Measurements from ENCODE around the gene CACNG1.
A peak's percentile ranks its signal among the peaks of the same experiment; 100 is the strongest.

Gene CACNG1

DNA sequence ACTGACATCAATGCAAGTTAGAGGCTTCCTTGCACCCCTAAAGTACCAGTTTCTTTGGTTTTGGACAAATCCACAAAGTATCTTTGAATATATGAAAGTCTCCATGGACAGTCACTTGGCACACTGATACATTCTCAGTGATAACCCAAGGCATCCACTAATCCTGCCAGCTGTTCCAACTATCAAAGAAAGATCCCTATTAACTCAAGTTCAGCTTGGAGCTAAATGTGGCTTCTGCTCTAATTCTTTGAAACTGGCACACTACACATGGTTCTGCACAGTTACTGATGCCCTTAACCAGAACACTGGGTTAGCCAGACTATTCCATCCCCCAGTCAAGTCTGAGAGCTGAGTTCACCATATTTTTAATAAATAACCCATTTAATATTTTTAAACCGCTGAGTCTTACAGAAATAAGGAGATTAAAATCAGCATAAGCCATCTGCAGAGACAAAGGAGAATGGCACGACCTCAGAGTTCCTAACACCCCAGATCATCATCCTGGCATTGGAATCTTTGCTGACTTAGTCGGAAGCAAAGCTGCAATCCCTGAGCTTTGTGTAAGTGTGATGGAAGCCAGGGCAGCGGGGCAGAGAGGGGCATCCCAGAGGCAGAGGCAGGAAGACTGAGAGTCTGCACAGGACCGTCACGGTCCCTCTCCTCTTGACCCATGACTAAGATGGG is 6.3 kb downstream of the CACNG1 start:
- DNase-seq (ENCODE audit: insufficient read length, low spot score) (no peak), FAIRE-seq (no peak)

GRCh38 chr17:67051155-67051538 is 6.8 kb downstream of the CACNG1 start:
- FAIRE-seq, result no peak
- DNase-seq (ENCODE audit: insufficient read length, low spot score), result no peak

DNA sequence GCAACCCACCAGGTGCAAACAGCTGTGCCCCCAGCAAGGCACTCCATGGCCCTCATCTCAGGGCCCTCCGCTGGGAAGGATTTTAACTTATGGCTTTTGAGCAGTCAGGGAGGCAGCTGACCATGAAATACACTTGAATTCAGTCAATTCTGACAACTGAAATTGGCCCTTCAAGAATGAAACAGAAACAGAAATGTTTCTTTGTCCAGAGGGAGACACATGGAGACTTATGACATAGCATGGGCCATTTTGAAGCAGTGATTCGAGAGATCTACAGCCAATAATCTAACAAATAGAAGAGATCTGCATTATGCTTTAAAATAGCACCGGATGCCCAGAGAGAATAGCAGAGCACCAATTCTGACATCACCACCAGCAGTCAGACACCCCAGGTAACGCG is 7.5 kb downstream of the CACNG1 start:
- no peak for DNase-seq (ENCODE audit: insufficient read length, low spot score)

DNA sequence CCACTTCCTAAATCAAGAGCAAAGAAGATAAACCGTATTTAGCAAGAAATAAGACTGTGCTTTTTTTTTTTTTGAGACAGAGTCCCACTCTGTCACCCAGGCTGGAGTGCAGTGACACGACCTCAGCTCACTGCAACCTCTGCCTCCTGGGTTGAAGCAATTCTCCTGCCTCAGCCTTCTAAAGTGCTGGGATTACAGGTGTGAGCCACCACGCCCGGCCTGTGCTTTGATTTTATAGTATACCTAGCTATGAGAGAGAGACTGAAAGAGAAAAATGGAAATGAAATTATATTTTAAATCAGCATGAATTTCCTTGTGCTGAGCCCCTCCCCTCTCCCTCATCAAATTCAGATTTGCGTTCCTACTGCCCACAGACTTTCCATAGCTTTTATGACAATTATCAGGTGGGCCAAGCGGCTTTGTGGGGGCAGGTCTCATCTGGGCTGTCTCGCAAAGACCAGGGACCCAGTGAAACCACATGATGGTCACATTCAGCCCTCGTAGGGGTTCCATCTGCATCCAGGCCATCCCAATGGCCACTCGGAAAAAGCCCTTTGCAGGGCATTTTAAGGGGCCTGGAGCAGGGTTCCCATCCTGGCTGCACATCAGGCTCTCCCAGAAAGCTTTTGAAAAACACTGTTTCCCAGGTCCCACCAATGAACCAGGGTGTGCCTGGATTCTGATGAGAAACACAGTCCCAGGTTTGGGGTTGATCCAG is 8.5 kb downstream of the CACNG1 start:
- DNase-seq (ENCODE audit: insufficient read length, low spot score) (no peak), FAIRE-seq (no peak)

More for the DNA sequence above, 7.5 kb downstream of the CACNG1 start:
- FAIRE-seq, result no peak

DNA sequence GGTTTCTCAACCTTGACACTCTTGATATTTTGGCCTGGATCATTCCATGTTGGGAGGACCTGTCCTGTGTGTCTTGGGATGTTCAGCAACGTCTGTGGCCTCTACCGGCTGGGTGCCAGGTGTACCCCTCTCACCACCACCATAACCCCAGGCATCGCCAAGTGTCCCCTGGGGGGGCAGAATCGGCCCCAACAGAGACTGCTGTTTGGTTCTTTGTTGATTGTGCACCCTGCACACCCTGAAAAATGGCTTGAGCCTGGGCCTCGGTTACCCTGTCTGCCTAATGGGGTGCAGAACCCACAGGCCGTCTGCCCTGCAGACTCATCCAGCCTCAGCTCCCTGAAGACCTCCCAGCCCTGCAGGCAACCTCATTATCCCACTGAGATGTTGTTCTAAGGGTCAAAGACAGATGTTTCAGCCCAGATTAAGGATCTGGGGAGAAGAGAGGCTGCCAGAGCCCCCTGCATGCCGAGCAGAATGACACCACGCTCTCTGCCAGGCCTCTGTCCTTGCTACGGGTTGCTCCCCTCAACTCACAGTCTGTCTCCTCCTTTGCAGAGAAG is 9.2 kb downstream of the CACNG1 start:
- DNase-seq (ENCODE audit: insufficient read length, low spot score) (no peak), FAIRE-seq (no peak)

- DNase-seq (ENCODE audit: insufficient read length, low spot score), result no peak
- FAIRE-seq, result no peak
Observed at GRCh38 chr17:67054011-67054591, 9.7 kb downstream of the CACNG1 start.

DNA sequence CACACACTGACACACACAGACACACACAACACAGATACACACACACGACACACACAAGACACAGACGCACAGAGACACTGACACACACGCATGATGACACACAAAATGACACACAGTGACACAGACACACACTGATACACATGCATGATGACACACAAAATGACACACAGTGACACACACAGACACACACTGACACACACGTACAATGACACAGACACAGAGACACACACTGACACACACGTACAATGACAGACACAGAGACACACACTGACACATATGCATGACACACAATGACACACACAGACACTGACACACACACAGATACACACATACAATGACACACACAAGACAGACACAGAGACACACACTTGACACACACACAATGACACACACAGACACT is 10.3 kb downstream of the CACNG1 start:
- no peak for DNase-seq (ENCODE audit: insufficient read length, low spot score)
- FAIRE-seq, result peak; percentile 100

DNA sequence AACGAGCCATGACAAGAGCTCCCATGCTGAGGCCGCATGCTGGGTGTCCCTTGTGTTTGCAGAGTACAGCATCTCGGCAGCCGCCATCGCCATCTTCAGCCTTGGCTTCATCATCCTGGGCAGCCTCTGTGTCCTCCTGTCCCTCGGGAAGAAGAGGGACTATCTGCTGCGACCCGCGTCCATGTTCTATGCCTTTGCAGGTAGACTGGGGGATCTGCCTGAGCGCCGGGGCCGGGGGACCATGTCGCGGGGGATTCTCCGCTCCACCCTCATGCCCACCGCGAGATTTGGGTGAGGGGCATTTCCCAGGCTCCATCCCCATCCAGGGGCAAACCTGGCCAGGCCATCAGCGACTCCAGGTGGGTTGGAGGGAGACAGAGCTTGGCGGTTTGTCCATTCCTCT is 10.7 kb downstream of the CACNG1 start:
- DNase-seq (ENCODE audit: insufficient read length, low spot score) (no peak), FAIRE-seq (no peak)

DNA sequence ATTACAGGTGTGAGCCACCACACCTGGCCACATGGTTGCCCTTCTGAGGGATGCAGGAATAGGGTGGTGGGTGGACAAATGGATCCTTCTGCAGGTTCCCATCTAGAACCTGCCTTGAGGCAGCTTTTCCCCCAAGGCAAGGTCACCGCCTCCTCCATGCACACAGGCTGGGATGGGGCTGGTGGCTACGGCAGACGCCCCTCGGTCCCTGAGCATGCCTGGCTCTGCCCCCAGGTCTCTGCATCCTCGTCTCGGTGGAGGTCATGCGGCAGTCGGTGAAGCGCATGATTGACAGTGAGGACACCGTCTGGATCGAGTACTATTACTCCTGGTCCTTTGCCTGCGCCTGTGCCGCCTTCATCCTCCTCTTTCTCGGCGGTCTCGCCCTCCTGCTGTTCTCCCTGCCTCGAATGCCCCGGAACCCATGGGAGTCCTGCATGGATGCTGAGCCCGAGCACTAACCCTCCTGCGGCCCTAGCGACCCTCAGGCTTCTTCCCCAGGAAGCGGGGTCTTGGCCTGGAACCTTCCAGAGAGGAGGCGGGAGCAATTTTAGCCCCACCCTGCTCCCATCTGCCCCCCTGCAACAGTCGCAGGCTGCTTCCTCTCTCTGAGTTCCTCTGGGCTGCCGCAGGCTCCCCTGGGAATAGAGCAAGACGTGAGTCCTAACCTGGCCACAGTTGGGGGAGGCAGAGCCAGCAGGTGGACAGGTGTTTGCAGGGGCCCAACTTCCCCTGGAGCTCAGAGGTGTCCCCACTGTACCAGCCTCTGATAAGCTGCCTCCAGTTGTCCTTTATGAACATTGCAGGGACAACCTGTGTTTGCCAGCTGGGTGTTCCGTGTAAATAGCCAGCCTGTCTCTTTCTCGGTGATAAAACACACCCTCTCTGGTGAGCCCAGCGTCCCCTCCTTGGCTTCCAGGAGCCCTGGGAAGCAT is 11.7 kb downstream of the CACNG1 start:
- DNase-seq (ENCODE audit: insufficient read length, low spot score) (no peak), FAIRE-seq (no peak)

GRCh38 chr17:67056746-67057490 is 12.6 kb downstream of the CACNG1 start:
- FAIRE-seq (no peak), DNase-seq (ENCODE audit: insufficient read length, low spot score) (no peak)

DNA sequence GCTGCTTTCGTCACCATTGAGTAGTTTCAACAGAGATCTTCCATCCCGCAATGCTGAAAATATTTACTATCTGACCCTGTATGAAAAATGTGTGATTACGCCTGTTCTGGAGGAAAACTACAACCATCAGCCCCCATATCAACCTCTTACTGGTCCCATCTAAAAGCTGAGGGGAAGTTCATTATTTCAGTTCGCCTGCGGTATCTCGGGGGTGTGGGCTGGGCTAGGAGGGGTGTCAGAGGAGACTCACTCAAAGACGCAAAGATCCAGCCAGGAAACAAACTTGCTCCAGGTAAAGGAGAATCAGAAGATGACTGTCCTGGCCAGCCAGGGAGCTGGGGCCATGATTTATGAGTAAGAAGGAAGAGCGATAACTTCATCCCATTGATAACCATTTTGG is 13.7 kb downstream of the CACNG1 start:
- no peak for FAIRE-seq
- DNase-seq (ENCODE audit: insufficient read length, low spot score), result no peak

- DNase-seq (ENCODE audit: insufficient read length, low spot score) (no peak), FAIRE-seq (no peak)
Observed at GRCh38 chr17:67059372-67059771, 15.0 kb downstream of the CACNG1 start.

GRCh38 chr17:67063141-67063540 is 18.8 kb downstream of the CACNG1 start:
- FAIRE-seq (no peak), DNase-seq (ENCODE audit: insufficient read length, low spot score) (no peak)

DNA sequence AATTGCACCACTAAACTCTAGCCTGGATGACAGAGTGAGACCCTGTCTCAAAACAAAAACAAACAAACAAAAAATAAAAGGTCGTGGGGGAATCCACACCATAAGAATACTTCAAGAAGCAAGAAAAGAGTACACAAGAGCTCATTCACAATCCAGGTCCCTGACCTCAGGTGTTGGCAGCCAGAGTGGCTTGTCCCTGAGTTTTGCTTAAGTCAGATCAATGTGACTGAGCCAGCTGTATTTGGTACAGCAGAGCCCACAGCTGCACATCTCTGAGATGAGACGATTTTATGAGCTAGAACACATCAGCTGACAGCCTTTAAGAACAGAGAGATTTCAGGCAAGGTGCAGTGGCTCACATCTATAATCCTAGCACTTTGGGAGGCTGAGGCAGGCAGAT is 22.4 kb downstream of the CACNG1 start:
- FAIRE-seq (no peak), DNase-seq (ENCODE audit: insufficient read length, low spot score) (no peak)

- peak; percentile 55 for FAIRE-seq
- no peak for DNase-seq (ENCODE audit: insufficient read length, low spot score)
Observed at GRCh38 chr17:67067571-67068482, 23.5 kb downstream of the CACNG1 start.

DNA sequence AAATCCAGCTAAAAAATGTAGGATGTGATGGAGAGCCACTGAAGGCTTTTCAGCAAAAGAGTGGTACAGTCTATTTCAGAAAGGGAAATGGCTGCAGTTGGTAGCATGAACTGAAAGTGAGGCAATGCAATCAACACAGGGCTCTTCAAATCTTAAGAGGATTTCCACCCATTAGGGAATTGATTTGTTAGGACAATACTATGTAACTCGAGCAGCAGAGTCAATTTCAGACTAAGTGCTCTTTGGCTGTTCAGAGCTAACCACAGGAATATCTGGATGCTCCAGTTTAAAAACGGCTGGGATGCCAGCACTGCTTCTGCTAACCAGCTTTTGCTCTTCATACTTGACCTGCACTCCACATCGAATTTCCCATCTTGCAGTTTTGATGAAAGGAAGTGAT is 24.6 kb downstream of the CACNG1 start:
- FAIRE-seq (peak; percentile 13), DNase-seq (ENCODE audit: insufficient read length, low spot score) (no peak)

DNA sequence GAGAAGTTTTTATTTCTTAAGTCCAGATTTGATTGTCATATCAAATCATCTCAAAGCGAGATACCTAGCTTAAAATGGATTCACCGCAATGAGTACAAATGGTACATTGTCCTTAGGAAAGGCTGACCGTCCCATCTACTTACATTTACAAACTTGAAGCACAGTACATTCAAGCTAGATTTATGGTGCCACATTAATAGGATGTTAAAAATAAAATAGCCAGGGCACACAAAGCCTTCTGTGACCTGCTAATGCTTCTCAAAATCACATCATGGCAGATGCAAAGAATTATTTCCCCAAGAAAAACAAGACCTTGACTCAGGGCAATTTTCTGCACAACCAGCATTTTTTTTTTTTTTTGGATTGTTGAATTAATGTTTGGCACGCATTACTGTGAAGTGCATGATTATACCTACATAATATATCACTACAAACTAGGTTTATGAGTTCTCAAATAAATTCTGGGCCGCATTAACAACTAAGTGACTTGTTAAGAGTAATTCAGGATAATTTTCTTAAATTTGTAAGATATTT is 25.3 kb downstream of the CACNG1 start:
- FAIRE-seq, result no peak
- DNase-seq (ENCODE audit: insufficient read length, low spot score), result no peak

DNA sequence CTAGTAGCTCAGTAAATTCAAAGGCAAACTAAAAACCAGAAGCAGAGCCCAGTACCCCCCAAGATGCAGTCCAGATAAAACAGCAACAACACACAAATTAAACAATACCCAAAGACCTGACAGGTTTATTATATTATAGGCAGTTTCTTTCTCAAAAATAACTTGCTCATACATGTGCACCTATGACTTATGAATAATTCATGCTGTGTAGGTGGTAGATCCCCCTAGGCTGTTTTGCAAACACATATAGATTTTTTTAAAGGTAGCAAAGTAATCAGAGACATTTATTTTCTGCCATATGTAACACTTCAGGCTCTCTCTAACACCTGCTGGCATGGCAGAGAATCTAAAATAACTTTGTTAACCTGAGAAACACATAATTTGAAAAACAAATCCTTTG is 27.2 kb downstream of the CACNG1 start:
- FAIRE-seq (no peak), DNase-seq (ENCODE audit: insufficient read length, low spot score) (no peak)

DNA sequence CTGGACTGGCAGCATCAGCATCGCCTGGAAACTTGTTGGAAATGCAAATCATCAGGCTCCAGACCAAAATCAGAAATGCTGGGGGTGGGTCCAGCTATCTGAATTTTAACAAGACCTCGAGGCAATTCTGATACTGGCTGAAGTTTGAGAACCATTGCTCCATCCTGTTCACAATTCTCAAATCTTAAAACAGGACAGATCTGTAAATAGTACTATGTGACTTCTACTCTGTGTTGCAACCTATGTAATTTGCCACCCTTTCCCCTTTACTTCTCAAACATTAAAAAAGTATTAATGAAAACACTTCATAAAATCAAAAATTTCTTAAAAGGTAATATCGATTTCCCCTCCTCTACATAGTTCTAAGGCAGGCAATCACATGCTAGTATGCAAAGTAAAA is 28.5 kb downstream of the CACNG1 start:
- FAIRE-seq, result no peak
- no peak for DNase-seq (ENCODE audit: insufficient read length, low spot score)

All from HTR-8/SVneo (cell line).